Astrocyte (in vitro differentiated cells and primary cell): Measurements from ENCODE around the gene GNA14.

Source experiments
- EZH2 ChIP-seq: IDR thresholded peaks from 2 replicates; pipeline ENCODE4 v1.6.1; 2012; ENCODE audit warnings: mild to moderate bottlenecking, low read length, inconsistent platforms; ENCODE audit not compliant: insufficient read depth
- TF ChIP-seq, protein P1 (sequence below): IDR thresholded peaks from 2 replicates; pipeline ENCODE4 v1.5.1; 2011; ENCODE audit warnings: low read depth, mild to moderate bottlenecking, inconsistent platforms, low read length, moderate library complexity; ENCODE audit not compliant: insufficient read depth

DNA sequence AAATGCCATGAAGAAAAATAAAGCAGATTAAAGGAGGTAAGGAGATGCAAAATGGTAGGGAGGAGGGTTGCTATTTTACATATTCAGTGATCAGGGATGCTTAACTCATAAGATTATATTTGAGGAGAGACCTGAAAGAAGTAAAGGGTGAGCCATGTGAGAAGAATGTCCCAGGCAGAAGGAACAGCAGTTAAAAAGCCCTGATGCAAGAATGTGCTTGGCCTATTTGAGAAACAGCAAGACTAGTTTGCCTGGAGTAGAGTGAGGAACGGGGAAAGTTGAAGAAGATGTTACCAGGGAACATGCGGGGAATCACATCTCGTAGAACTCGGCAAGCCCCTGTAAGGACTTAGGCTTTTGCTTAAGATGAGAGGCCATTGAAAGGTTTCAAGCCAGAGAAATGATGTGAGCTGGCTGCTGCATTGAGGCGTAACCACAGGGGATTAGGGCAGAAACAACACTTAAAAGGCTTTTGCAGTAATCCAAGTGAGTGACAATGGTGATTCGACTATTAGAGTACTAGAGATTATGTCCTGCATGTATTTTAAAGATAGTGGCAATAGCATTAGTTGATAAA is 272.1 kb downstream of the GNA14 start:
- TF ChIP-seq, protein P1, sequence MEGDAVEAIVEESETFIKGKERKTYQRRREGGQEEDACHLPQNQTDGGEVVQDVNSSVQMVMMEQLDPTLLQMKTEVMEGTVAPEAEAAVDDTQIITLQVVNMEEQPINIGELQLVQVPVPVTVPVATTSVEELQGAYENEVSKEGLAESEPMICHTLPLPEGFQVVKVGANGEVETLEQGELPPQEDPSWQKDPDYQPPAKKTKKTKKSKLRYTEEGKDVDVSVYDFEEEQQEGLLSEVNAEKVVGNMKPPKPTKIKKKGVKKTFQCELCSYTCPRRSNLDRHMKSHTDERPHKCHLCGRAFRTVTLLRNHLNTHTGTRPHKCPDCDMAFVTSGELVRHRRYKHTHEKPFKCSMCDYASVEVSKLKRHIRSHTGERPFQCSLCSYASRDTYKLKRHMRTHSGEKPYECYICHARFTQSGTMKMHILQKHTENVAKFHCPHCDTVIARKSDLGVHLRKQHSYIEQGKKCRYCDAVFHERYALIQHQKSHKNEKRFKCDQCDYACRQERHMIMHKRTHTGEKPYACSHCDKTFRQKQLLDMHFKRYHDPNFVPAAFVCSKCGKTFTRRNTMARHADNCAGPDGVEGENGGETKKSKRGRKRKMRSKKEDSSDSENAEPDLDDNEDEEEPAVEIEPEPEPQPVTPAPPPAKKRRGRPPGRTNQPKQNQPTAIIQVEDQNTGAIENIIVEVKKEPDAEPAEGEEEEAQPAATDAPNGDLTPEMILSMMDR = no peak
- TF ChIP-seq EZH2 = no peak
